NCI-H1417 treated with DMSO at 0.1 percent for 48 hours (cell line): Measurements from ENCODE around the gene AGPAT1.
A peak's percentile ranks its signal among the peaks of the same experiment; 100 is the strongest.
"Not testable (repeated sequence)": the region's sequence is repeated elsewhere in the genome, so short reads cannot be mapped to it uniquely, and the experiment has no call there.

Experiments
- DNase-seq: peaks from one replicate; lab custom pipeline; 2025; lab: John Stamatoyannopoulos, UW

The AGPAT1 gene

GRCh38 chr6:32198866-32199265, 23.0 kb upstream of the AGPAT1 start:
- DNase-seq: no peak

GRCh38 chr6:32198345-32198696, 22.4 kb upstream of the AGPAT1 start:
- DNase-seq: no peak

GRCh38 chr6:32196682-32197616, 21.1 kb upstream of the AGPAT1 start:
- peak; percentile 10 for DNase-seq

GRCh38 chr6:32195902-32196681, 20.2 kb upstream of the AGPAT1 start:
- DNase-seq: peak; percentile 18

GRCh38 chr6:32195652-32195901, 19.7 kb upstream of the AGPAT1 start:
- peak; percentile 82 for DNase-seq

- DNase-seq: no peak
Measured at GRCh38 chr6:32194825-32195651, 19.2 kb upstream of the AGPAT1 start.

GRCh38 chr6:32194388-32194787, 18.5 kb upstream of the AGPAT1 start:
- DNase-seq: no peak

GRCh38 chr6:32193096-32193495, 17.2 kb upstream of the AGPAT1 start:
- DNase-seq: not testable (repeated sequence)

- DNase-seq: no peak
Measured at GRCh38 chr6:32192608-32193039, 16.7 kb upstream of the AGPAT1 start, which contains the start of gene GPSM3. Gene GPSM3, minus strand, starts transcription at chr6:32192643. Its CDS starts 130 bp downstream, at chr6:32192513.

- DNase-seq: no peak
Measured at GRCh38 chr6:32191696-32192607, 16.1 kb upstream of the AGPAT1 start.

- DNase-seq: no peak
Measured at GRCh38 chr6:32190911-32191677, 15.2 kb upstream of the AGPAT1 start.

GRCh38 chr6:32190054-32190851, 14.4 kb upstream of the AGPAT1 start, which contains the start of gene PBX2:
Gene PBX2, minus strand, starts transcription at chr6:32190202. Its CDS starts 287 bp downstream, at chr6:32189915.
- DNase-seq: peak; percentile 53

- DNase-seq: no peak
Measured at GRCh38 chr6:32189742-32190053, 13.8 kb upstream of the AGPAT1 start.

- no peak for DNase-seq
Measured at GRCh38 chr6:32189069-32189741, 13.3 kb upstream of the AGPAT1 start.

- no peak for DNase-seq
Measured at GRCh38 chr6:32188381-32189068, 12.6 kb upstream of the AGPAT1 start.

GRCh38 chr6:32187725-32188380, 12.0 kb upstream of the AGPAT1 start:
- not testable (repeated sequence) for DNase-seq

- DNase-seq: no peak
Measured at GRCh38 chr6:32187009-32187709, 11.3 kb upstream of the AGPAT1 start.
